Stomach (tissue), 9 donors: Measurements from ENCODE around the gene RING1. TPM values are rescaled to one million over a fixed set of nuclear protein-coding genes. Genes with fewer than 3 reads are reported as not detected.

Experiments used
- DNase-seq, 2 donors: peaks; one replicate each; pipeline versions ENCODE4 v3.0.0 to v3.0.0-alpha.2; 2013 to 2019
- H3K27ac ChIP-seq, 5 donors: fragments of 200-600 bp in 4 of 5; sonication (generic) in 4 of 5; one replicate each; pipeline ENCODE4 v1.5.1; 2013 to 2019; ENCODE audit warnings: mild to moderate bottlenecking in 1 of 5, moderate library complexity in 1 of 5
- H3K27me3 ChIP-seq, 3 donors: fragments of 200-600 bp; sonication (generic); one replicate each; pipeline ENCODE4 v1.5.1; 2017 to 2019; ENCODE audit warnings: mixed run types in 1 of 3
- H3K36me3 ChIP-seq, 4 donors: fragments of 200-600 bp; sonication (generic); 1 replicate in 3 of 4; 2 replicates in 1 of 4; pipeline ENCODE4 v1.5.1; 2016 to 2019
- H3K4me1 ChIP-seq, 4 donors: fragments of 200-600 bp; sonication (generic); one replicate each; pipeline ENCODE4 v1.5.1; 2016 to 2019
- H3K4me3 ChIP-seq, 4 donors: fragments of 200-600 bp; sonication (generic) in 3 of 4; one replicate each; pipeline ENCODE4 v1.5.1; 2016 to 2019; ENCODE audit warnings: mild to moderate bottlenecking in 1 of 4
- H3K9me3 ChIP-seq, 4 donors: fragments of 200-600 bp; sonication (generic); one replicate each; pipeline ENCODE4 v1.5.1; 2016 to 2019
- EP300 ChIP-seq: sonication (generic); formaldehyde crosslinking; IDR thresholded peaks from one replicate; pipeline ENCODE4 v1.6.1; 2017; ENCODE audit warnings: antibody characterized with exemption
- POLR2A ChIP-seq, 4 donors: fragments of 450-650 bp; IDR thresholded peaks; one replicate each; pipeline ENCODE4 v1.6.1; 2016; ENCODE audit warnings: antibody characterized with exemption in 4 of 4, control low read depth in 2 of 4, mild to moderate bottlenecking in 1 of 4, moderate library complexity in 1 of 4
- POLR2AphosphoS5 ChIP-seq, 3 donors: sonication (generic); formaldehyde crosslinking; IDR thresholded peaks; one replicate each; pipeline ENCODE4 v1.6.1; 2016; ENCODE audit warnings: antibody characterized with exemption in 3 of 3
- WGBS, 5 donors: extraction: QIAGEN DNeasy Blood & Tissue Kit in 3 of 5; methylation state at CpG; one replicate each; pipeline versions ENCODE4 v1.1.5 to v1.1.7; 2013 to 2018; 5-methylcytosine and 5-hydroxymethylcytosine counted together
- intact Hi-C: fragments of 100-400 bp; cut with DNase I; formaldehyde crosslinking; loops from one replicate; pipeline ENCODE4 v1.15.1; 2023; ENCODE audit warnings: low total_unique reads
- polyA plus RNA-seq, 3 donors: library from polyadenylated mRNA; stranded (reverse); fragments of 200-250 nt; gene quantifications; one replicate each; pipeline ENCODE4 v1.2.3, GENCODE V29; 2013
- total RNA-seq, 5 donors: library from RNA; depleted of rRNA; stranded (reverse); fragments of >200 nt; gene quantifications; one replicate each; pipeline versions ENCODE4 v1.1.0 to v1.2.3, GENCODE V29; 2014 to 2016
- TF ChIP-seq, protein P1 (sequence below), 7 experiments: fragments of 450-650 bp in 4 of 7; fragments of 200-600 bp in 3 of 7; sonication (generic) in 3 of 7; IDR thresholded peaks; one replicate each; pipeline ENCODE4 v1.5.1; 2016 to 2019; ENCODE audit warnings: antibody characterized with exemption in 7 of 7, control low read depth in 2 of 7, mild to moderate bottlenecking in 1 of 7
- donor health status: healthy with polysubstance abuse.
- donor health status: Bipolar disorder and iron deficiency.
- donor health status: healthy.

The RING1 gene
- total and polyA plus RNA-seq, 8 donors: 14.3 to 140 (median 28.9) TPM

DNA sequence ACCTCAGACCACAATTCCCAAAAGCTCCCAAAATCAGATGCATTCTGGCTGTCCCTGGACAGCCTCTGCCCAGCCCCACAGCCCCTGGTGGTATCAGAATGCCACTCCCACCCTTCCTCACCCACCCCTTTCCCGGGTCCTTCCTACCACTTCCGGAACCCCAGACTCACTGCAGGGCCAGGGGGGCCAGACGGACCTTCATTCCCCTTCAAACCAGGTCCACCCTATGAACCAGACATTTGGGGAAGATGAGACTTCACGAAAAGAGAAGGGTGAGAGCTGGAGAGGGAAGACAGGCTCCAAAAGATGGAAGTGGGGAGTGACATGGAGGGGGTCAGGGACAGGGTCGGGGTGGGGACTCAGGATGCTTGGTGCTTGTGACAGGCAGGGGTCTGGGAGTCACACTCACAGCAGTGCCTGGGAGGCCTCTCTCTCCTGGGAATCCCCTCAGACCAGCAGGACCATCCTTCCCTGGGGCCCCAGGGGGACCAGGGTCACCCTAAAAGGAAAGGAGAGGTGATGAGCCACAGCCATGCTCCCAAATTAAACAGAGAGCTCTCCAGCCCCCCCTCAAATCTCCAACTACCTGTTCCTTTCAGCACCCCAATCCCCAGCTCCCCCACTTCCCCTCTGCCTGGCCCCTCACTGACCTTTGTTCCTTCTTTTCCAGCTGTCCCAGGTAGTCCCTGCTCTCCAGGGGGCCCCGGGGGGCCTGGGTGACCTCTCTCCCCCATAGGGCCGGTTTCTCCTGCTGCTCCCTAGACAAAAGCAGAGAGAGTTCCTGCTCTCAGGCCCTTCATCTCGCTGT is 36.2 kb upstream of the RING1 start:
- no peak for TF ChIP-seq EP300
- Histone ChIP-seq H3K27me3 (peaks cover 0 to 18% (median 6%) of the 10 kb centered on the region in 3 donors), H3K36me3 (no peaks in the 10 kb centered on the region), H3K4me3 (no peak overlapping the region), H3K9me3 (no peaks in the 10 kb centered on the region), H3K4me1 (no peaks in the 10 kb centered on the region), H3K27ac (no peak overlapping the region)
- DNase-seq: no peak
- 51 to 60% (median 58%) methylated on average over 7 to 8 of the region's 8 CpGs for WGBS, 5 donors
- intact Hi-C loops: no loop called here

DNA sequence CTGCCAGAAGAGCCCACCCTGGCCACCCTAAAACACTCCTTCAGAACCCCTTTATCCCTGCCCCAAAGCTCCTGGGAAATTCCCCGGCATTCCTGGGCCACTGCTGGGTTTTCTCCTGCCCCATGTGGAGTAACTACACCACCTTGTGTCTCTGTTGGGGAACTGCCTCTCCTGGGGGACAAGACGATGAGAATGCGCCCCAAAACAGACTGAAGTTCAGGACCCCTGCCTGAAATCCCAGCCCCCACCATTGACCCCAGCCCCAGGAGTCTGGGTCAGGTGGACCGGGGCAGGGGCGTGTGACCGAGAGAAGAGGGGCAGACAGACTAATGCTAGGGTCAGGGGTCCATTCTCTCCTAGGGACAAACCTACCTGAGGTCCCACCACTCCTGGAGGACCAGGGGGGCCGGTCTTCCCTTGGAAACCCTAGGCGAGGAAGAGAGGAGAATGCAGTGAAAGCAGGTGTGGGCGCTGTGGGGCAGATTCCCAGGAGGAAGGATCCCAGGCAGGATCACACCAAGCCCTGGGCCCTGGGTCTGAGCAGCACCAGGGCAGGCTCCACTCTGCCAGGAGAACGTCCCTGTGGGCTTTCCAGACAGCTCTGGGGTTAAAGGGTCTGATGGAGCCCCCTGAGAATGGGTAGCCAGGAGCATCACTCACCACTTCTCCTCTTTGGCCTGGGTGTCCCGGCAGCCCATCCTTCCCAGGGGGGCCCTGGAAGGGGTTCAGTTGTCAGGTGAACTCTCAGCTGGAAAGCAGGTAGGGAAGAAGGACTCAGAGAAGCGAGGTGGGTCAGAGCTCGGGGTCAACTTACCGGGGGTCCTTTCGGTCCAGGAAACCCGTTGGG is 35.4 kb upstream of the RING1 start:
- no peaks in the 10 kb centered on the region for H3K9me3 ChIP-seq
- no peaks in the 10 kb centered on the region for H3K4me1 ChIP-seq
- no peaks in the 10 kb centered on the region for H3K36me3 ChIP-seq
- TF ChIP-seq POLR2AphosphoS5 (IDR thresholded peaks at IDR 0.05): no peak
- TF ChIP-seq, protein P1, sequence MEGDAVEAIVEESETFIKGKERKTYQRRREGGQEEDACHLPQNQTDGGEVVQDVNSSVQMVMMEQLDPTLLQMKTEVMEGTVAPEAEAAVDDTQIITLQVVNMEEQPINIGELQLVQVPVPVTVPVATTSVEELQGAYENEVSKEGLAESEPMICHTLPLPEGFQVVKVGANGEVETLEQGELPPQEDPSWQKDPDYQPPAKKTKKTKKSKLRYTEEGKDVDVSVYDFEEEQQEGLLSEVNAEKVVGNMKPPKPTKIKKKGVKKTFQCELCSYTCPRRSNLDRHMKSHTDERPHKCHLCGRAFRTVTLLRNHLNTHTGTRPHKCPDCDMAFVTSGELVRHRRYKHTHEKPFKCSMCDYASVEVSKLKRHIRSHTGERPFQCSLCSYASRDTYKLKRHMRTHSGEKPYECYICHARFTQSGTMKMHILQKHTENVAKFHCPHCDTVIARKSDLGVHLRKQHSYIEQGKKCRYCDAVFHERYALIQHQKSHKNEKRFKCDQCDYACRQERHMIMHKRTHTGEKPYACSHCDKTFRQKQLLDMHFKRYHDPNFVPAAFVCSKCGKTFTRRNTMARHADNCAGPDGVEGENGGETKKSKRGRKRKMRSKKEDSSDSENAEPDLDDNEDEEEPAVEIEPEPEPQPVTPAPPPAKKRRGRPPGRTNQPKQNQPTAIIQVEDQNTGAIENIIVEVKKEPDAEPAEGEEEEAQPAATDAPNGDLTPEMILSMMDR (IDR thresholded peaks at IDR 0.05): peak in 5 of 7 experiments; percentile 29 to 63 (median 45)
- no peak overlapping the region for H3K27ac ChIP-seq
- peak in 1 of 2 donors; percentile 49 for DNase-seq
- 50 to 61% (median 57%) methylated on average over 15 to 16 of the region's 16 CpGs for WGBS, 5 donors
- H3K4me3 ChIP-seq: no peak overlapping the region
- intact Hi-C loops: no loop called here
- H3K27me3 ChIP-seq: peaks cover 0 to 18% (median 6%) of the 10 kb centered on the region in 3 donors

GRCh38 chr6:33173535-33174180 is 34.6 kb upstream of the RING1 start:
- 52 to 66% (median 63%) methylated on average over 8 to 11 of the region's 11 CpGs for WGBS, 5 donors
- no peaks in the 10 kb centered on the region for H3K36me3 ChIP-seq
- intact Hi-C loops: no loop called here

DNA sequence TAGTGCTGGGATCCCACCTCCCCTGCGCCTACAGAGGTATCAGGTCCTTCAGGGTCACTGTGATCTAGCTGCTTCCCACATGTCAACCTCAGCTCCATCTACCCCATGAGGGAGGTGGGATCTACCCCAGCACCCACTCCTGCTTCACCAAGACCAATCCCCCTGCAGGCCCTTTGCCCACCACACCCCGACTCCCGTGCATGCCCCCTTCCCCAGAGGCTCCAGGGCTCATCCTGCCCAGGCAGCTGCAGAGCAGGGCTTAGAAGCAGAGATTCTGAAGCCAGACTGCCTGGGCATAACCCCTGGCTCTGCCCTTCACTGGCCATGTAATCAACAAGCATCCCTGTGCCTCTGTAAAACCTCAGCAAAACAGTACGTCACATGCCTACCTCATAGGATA is 33.5 kb upstream of the RING1 start:
- peaks cover 0 to 18% (median 6%) of the 10 kb centered on the region in 3 donors for H3K27me3 ChIP-seq
- DNase-seq: no peak
- TF ChIP-seq, protein P1 (IDR thresholded peaks at IDR 0.05): no peak
- TF ChIP-seq EP300 (no peak), POLR2A (IDR thresholded peaks at IDR 0.05) (no peak), POLR2AphosphoS5 (IDR thresholded peaks at IDR 0.05) (no peak)
- H3K9me3 ChIP-seq: no peaks in the 10 kb centered on the region
- H3K36me3 ChIP-seq: no peaks in the 10 kb centered on the region
- no peaks in the 10 kb centered on the region for H3K4me1 ChIP-seq
- 79 to 94% (median 84%) methylated on average over 4 of the region's 4 CpGs for WGBS, 5 donors
- H3K27ac ChIP-seq: no peak overlapping the region
- H3K4me3 ChIP-seq: no peak overlapping the region
- intact Hi-C loops: no loop called here

More at GRCh38 chr6:33173535-33174180, 34.6 kb upstream of the RING1 start:
- TF ChIP-seq POLR2A (IDR thresholded peaks at IDR 0.05) (no peak), EP300 (no peak), POLR2AphosphoS5 (IDR thresholded peaks at IDR 0.05) (no peak)
- TF ChIP-seq, protein P1 (IDR thresholded peaks at IDR 0.05): no peak
- no peaks in the 10 kb centered on the region for H3K9me3 ChIP-seq
- H3K27ac ChIP-seq: no peak overlapping the region
- H3K27me3 ChIP-seq: peaks cover 0 to 18% (median 6%) of the 10 kb centered on the region in 3 donors
- H3K4me3 ChIP-seq: no peak overlapping the region
- H3K4me1 ChIP-seq: no peaks in the 10 kb centered on the region
- no peak for DNase-seq
